Sigmoid colon (tissue), 4 donors: ENCODE results near the gene NOP16.

ENCODE experiments used
- CTCF ChIP-seq, 4 experiments: fragments of 450-650 bp in 3 of 4; fragments of 200-600 bp in 1 of 4; IDR thresholded peaks; one replicate each; pipeline ENCODE4 v1.5.1; 2016 to 2019; ENCODE audit warnings: antibody characterized with exemption in 4 of 4, mild to moderate bottlenecking in 3 of 4, moderate library complexity in 2 of 4
- EP300 ChIP-seq, 4 donors: sonication (generic); formaldehyde crosslinking; IDR thresholded peaks; one replicate each; pipeline ENCODE4 v1.6.1; 2017; ENCODE audit warnings: antibody characterized with exemption in 4 of 4
- POLR2AphosphoS5 ChIP-seq, 4 donors: sonication (generic); formaldehyde crosslinking; IDR thresholded peaks; one replicate each; pipeline ENCODE4 v1.6.1; 2017; ENCODE audit warnings: antibody characterized with exemption in 4 of 4

DNA sequence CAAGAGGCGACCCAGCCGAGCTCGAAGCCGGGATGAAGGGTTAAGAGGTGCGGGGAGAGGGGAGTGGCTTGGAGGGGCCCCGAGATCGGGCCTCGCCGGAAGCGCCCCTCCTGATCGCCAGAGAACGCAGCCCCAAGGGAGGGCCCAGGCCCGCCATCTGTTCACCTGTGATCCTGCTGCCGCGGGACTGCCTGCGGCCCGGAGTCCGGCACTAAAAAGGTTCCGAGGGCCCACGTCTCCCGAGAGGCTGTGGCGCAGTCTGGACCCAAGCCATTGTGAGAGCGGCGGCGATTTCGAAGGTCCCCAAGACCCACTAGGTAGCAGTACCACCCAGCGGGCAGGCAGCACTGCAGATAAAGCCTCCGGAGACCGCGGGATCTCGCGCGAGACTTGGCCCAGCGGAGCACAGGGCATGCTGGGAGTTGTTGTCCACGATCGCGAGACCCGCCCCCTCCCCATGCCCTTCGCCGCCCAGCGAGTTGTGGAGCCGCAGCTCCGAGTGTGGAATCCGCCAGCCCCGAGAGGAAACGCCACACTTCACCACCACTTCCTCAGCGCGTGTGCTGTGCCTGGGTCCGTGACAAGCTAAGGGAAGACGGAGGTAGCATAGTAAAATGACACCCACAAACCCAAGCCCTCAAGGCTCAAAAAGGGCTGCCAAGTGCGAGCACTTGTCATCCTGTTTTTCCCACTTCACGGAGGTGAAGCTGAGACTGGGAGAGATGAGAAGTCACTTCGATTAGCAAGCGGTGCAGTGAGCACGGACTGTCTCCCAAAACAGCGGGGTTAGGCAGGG is 26.8 kb downstream of the NOP16 start, which contains the start of gene KIAA1191:
- peak in 2 of 4 experiments; percentile 3 to 9 for TF ChIP-seq CTCF (IDR thresholded peaks at IDR 0.05)
- TF ChIP-seq EP300 (IDR thresholded peaks at IDR 0.05), result no peak
- TF ChIP-seq POLR2AphosphoS5 (IDR thresholded peaks at IDR 0.05), result peak; percentile 89 to 98 (median 93)
